Astrocyte of the spinal cord (primary cell): ENCODE results near the gene CSNK2B.

Experiments used
- DNase-seq: peaks from one replicate; pipeline ENCODE4 v3.0.0; 2011; ENCODE audit warnings: low read depth, low spot score
- H3K4me3 ChIP-seq: 2 replicates; pipeline ENCODE4 v1.5.1; 2011; ENCODE audit warnings: low read depth, mild to moderate bottlenecking, low read length, moderate library complexity
- CTCF ChIP-seq: IDR thresholded peaks from 2 replicates; pipeline ENCODE4 v1.5.1; 2012; ENCODE audit warnings: low read depth, mild to moderate bottlenecking, low read length, inconsistent platforms
- in situ Hi-C: cut with HindIII; loops from 2 replicates; pipeline ENCODE4 v1.10.0; 2017; ENCODE audit warnings: low sequenced_read_pairs

CSNK2B gene

DNA sequence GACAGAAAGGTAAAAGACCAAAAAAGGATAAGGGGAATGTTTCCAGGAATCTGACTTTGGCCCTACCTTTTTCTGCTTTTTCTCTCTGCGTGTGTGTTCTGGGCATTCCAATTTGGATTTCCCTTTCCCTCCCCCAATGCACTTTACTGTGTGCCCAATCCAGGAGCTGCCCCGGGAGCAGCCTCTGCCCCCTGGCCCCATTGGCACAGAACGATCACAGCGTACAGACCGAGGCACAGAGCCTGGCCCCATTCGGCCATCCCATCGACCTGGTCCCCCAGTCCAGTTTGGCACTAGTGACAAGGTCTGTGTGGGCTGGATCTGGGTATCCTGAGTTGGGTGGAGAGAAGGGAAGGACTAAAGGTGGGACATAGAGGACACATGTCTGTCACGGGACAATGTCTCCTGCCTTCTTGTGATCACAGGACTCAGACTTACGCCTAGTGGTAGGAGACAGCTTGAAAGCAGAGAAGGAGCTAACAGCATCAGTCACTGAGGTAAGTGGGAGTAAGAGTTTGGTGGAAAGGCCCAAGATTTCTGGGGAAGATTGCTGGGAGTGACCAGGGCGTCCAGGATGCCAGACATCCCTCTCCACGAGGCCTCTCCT is 30.8 kb upstream of the CSNK2B start:
- in situ Hi-C loops: no loop called here
- TF ChIP-seq CTCF: no peak
- no peak overlapping the region for H3K4me3 ChIP-seq
- no peak for DNase-seq

GRCh38 chr6:31636698-31637596 is 28.9 kb upstream of the CSNK2B start:
- TF ChIP-seq CTCF: no peak
- in situ Hi-C loops: no loop called here
- DNase-seq: no peak
- H3K4me3 ChIP-seq: no peak overlapping the region

DNA sequence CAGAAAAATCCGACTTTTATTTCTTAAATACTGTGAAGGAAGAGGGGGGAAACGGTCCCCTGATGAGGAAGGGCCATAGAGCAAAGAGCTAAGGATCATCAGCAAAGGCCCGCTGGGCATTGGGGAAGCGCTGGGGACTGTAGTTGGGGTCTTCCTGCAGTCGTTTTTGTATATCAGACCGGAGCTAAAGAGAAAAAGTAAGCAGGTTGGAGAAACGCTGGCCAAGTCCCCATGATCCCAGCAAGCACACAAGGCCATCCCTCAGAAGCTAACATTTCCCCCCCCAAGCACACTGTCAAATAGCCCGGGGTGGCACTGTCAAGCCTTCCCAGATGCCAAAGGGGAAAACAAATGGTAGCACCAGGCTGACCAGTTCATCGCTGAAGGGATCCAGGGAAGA is 26.8 kb upstream of the CSNK2B start:
- no peak overlapping the region for H3K4me3 ChIP-seq
- in situ Hi-C loops: no loop called here
- DNase-seq: no peak
- no peak for TF ChIP-seq CTCF

DNA sequence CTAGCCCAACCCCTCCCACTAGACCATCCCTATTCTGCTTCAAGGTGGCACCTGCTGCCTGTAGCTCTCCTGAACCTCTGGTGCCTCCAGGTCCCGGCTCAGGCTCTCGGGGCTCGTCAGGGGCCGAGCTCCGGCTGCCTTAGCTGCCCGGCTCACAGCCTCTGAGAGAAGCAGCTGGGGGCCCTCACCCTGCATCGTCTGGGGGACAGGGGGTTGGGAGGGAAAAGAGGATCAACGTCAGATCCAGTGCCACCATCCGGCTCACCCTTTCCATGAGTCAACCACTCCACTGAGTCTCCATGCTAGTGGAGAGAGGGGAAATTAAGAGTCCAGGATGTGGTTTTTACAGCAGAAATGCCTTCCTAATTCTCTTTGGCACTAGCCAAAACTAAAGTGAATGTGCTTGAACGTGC is 26.4 kb upstream of the CSNK2B start:
- TF ChIP-seq CTCF: no peak
- in situ Hi-C loops: no loop called here
- no peak overlapping the region for H3K4me3 ChIP-seq
- peak; percentile 64 for DNase-seq

GRCh38 chr6:31640612-31641011 is 25.3 kb upstream of the CSNK2B start:
- TF ChIP-seq CTCF: no peak
- no peak overlapping the region for H3K4me3 ChIP-seq
- DNase-seq: no peak
- in situ Hi-C loops: no loop called here

- DNase-seq: no peak
- in situ Hi-C loops: no loop called here
- H3K4me3 ChIP-seq: no peak overlapping the region
- TF ChIP-seq CTCF: no peak
Measured at GRCh38 chr6:31641370-31641769, 24.5 kb upstream of the CSNK2B start.
